DMS153 (cell line): Measurements from ENCODE around the gene SPATS2.

Experiments used
- DNase-seq: peaks from one replicate; lab custom pipeline; 2025; lab: John Stamatoyannopoulos, UW

Gene SPATS2

GRCh38 chr12:49541140-49541861 is 174.0 kb downstream of the SPATS2 start:
- no peak for DNase-seq

GRCh38 chr12:49541911-49542505 is 174.7 kb downstream of the SPATS2 start:
- no peak for DNase-seq

- no peak for DNase-seq
Observed at GRCh38 chr12:49542592-49543160, 175.4 kb downstream of the SPATS2 start.

DNA sequence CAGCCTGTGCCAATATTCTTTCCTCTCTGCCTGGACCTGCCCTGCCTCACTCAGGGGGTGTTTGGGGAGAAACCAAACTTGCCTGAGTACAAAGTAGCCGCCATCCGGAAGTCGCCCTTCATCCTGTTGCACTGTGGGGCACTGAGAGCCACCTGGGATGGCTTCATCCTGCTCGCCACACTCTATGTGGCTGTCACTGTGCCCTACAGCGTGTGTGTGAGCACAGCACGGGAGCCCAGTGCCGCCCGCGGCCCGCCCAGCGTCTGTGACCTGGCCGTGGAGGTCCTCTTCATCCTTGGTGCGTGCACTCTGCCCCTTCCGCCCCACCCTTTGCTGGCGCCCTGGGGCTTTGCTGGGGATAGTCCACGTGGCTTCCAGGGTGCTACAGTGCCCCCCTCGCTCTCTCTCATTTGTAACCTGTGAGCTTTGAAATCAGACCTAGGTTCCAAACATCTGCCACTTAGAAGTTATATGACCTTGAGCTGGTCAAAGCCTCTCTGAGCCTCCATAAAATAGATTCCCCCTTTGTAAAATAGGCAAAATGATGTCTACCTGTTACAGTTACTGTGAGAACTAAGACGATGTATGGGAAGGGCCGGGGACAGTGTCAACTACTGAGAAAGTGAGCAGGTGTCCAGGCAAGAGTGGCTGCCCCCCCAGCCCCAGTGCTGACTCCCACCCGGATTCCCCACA is 176.1 kb downstream of the SPATS2 start:
- DNase-seq, result no peak

DNA sequence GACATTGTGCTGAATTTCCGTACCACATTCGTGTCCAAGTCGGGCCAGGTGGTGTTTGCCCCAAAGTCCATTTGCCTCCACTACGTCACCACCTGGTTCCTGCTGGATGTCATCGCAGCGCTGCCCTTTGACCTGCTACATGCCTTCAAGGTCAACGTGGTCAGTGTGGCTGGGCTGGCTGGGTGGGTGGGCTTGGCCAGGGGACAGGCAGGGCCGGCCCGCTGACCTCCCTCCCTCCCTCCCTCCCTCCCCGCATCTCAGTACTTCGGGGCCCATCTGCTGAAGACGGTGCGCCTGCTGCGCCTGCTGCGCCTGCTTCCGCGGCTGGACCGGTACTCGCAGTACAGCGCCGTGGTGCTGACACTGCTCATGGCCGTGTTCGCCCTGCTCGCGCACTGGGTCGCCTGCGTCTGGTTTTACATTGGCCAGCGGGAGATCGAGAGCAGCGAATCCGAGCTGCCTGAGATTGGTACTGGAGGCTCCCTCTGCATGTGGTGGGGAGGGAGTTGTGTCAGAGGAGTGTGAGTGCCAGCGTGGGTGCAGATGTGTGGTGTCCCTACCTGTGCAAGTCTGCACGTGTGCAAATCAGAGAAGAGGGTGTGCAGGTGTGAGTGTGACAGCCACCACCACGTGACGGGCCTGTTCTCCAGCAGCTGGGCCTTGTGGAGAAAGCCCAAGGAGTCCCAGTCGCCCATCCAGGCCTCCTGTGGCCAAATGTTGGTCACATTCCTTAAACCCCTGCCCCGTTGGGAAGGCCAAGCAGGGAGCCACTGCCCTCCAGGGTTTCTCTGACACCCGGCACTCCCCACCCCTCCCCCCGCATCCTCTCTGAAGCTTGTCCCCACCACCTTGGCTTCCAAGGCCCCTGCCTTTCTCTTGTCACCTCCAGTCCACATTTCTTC is 176.9 kb downstream of the SPATS2 start:
- DNase-seq, result no peak

- DNase-seq, result no peak
Observed at GRCh38 chr12:49545815-49546214, 178.6 kb downstream of the SPATS2 start.

DNA sequence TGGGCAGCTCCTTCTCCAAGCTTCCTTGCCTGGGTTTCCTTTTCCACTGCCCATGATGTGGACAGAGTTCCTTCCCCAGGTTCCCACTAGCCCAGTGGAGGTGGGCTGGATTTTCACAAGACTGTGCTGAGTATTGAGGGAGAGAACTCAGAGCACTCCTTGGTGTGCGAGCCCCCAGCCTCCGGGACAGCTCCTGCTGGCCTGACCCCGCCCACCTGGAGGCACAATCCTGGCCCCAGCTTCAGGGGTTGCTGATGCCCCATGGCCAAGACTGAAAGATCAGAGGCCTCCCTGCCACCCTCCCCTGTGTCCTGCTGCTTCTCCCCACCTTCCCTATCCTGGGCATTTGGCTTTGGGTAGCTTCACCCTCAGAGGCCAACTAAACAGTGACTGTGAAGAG is 179.2 kb downstream of the SPATS2 start:
- DNase-seq, result no peak

- no peak for DNase-seq
Observed at GRCh38 chr12:49547090-49547690, 179.9 kb downstream of the SPATS2 start.

DNA sequence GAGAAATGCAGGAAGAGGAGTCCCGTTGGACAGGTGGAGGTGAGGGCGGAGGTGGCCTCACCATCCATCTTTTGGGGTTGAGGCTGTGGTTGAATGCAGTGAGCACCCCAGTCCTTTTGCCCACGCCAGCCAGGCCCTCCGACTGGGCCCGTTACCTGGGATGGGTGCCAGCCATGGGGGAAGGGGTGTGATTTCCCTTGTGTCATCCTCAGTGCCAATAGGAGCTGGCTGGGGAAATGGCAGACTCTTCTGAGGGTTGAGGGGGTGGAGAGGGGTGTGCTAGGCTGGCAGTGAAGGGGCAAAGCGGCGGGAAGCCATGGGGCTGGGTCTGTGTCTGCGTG is 181.2 kb downstream of the SPATS2 start:
- DNase-seq, result no peak

GRCh38 chr12:49548822-49549648 is 181.8 kb downstream of the SPATS2 start:
- peak; percentile 13 for DNase-seq

GRCh38 chr12:49549735-49550692 is 182.8 kb downstream of the SPATS2 start:
- DNase-seq, result peak; percentile 79

DNA sequence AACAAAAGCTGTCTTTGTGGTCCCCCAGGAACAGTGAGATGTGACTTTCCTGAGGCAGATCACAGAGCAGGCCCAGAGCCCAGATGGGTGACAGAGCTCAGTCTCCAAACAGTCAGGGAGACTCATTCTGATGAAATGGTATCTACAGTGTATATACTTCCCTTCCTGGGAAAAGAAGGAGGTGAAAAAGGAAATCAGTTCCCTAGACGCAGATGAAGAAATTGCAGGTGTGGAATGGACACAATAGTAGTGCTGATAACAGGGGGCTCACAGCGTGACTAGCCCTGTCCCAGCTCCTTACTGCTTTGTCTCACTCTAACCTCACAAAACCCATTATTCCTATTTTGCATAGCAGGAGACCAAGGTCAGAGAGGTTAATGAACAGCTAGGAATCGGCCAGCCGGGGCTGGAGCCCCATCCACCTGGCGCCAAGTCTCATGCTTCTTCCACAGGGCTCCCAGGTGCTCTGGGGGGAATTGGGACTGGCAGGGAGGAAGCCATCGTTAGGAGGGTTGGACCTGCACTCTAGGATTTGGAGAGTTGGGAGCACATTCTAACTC is 183.5 kb downstream of the SPATS2 start:
- no peak for DNase-seq

DNA sequence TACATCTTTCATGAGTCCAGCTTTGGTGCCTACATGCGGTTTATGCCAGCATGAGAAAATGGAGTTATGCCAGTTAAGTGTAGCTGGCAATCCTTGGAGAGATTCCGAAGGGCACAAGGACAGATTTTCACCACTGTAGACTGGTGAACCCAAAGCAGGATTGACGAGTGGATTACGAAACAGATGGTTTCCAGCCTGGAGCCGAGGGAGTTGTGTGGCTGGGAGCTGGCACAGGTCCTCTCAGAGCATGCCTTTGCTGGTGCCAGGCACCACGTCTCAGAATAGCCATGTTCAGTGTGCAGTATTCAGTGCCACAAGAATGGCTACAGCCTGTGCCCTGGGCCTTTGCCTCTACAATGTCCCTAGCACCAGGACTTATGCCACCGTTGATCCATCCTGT is 184.8 kb downstream of the SPATS2 start:
- no peak for DNase-seq

- no peak for DNase-seq
Observed at GRCh38 chr12:49552425-49552824, 185.2 kb downstream of the SPATS2 start.

- DNase-seq, result no peak
Observed at GRCh38 chr12:49552899-49553298, 185.6 kb downstream of the SPATS2 start.

DNA sequence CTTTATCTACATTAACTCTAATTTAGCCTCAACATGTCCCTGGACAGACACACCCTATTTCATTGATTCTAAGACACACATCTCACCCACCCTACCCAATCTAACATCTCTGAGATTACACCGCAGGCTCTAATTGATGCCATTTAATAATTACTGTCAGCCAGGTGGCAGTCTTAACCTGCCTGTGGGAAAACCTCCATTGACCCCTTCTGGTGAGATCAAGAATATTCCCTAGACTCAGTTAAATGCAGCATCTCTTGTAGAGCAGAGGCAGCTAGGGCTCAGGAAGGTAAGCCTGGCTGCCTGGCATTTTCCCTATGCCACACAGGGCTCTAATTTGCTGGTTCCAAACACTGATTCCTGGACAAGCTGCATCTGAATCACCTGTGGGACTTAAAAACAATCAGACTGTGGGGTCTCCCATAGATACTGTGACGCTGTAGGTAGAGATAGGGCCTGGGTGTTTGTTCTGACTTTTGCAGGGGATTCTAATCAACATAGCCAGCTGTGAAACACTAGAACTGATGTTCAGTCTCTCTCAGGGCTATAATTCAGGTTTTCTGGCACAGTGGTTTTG is 186.3 kb downstream of the SPATS2 start:
- DNase-seq, result peak; percentile 60

GRCh38 chr12:49554266-49554665 is 187.0 kb downstream of the SPATS2 start:
- DNase-seq, result no peak

GRCh38 chr12:49555631-49556390 is 188.5 kb downstream of the SPATS2 start:
- no peak for DNase-seq
